GM18499 (cell line): ENCODE data around the gene BMS1.
"Not testable (repeated sequence)": the region's sequence is repeated elsewhere in the genome, so short reads cannot be mapped to it uniquely, and the experiment has no call there.

Experiments
- ATAC-seq: cut with Tn5 transposase; IDR thresholded peaks from one replicate; pipeline ENCODE4 v1.9.1; 2021; ENCODE audit warnings: moderate number of reproducible peaks; ENCODE audit not compliant: insufficient read depth, unreplicated experiment

Gene BMS1

GRCh38 chr10:42782446-42783180 is at the start of gene BMS1:
BMS1 (plus strand) TSS chr10:42782795; CDS start chr10:42784395, 1,600 bp downstream.
- ATAC-seq = peak; percentile 86

GRCh38 chr10:42734536-42734935 is 48.1 kb upstream of the BMS1 start:
- no peak for ATAC-seq

GRCh38 chr10:42738679-42739078 is 43.9 kb upstream of the BMS1 start:
- no peak for ATAC-seq

DNA sequence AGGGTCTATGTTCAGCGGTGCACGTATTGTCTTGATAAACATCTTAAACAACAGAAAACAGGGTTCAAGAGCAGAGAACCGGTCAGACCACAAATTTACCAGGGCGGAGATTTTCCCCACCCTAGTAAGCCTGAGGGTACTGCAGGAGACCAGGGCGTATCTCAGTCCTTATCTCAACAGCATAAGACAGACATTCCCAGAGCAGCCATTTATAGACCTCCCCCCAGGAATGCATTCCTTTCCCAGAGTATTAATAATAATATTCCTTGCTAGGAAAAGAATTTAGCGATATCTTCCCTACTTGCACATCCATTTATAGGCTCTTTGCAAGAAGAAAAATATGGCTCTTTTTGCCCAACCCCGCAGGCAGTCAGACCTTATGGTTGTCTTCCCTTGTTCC is 41.1 kb upstream of the BMS1 start:
- not testable (repeated sequence) for ATAC-seq

DNA sequence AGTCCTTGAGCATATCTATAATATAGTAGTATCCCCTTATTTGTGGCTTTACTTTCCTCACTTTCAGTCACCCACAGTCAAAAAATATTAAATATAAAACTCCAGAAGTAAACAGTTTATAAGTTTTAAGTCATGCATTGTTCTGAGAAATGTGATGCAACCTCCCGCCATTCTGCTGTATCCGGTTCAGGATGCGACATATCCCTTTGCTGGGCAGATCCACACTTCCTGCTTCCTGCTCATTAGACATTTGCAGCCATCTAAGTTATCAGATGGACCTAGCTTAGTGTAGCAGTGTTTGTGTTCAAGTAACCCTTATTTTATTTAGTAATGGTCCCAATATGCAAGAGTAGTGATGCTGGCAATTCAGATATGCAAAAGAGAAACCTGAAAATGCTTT is 38.9 kb upstream of the BMS1 start:
- ATAC-seq = no peak

DNA sequence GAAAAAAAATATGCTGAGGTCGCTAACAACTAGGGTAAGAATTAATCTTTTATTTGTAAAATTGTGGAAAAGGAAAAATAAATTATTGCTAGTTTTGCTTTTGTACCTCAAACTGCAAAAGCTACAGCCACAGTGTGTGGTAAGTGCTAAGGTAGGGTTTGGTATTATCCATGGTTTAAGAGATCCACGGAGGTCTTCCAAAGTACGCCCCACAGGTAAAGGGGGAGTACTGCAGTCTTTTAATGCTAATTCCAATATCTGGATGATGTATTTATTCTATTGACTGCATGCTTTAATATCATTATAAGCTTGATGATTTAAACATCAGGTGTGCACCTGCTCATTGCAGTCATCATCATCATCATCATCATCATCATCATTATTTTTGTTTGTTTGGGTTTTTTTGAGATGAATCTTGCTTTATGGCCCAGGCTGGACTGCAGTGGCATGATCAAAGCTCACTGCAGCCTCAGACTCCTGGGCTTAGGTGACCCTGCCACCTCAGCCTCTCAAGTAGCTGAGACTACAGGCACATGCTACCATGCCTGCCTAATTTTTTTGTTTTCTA is 38.4 kb upstream of the BMS1 start:
- no peak for ATAC-seq

- ATAC-seq = no peak
These were observed 29.5 kb upstream of the BMS1 start for GRCh38 chr10:42753126-42753506.

- ATAC-seq = no peak
These were observed 29.0 kb upstream of the BMS1 start for GRCh38 chr10:42753507-42754154.

DNA sequence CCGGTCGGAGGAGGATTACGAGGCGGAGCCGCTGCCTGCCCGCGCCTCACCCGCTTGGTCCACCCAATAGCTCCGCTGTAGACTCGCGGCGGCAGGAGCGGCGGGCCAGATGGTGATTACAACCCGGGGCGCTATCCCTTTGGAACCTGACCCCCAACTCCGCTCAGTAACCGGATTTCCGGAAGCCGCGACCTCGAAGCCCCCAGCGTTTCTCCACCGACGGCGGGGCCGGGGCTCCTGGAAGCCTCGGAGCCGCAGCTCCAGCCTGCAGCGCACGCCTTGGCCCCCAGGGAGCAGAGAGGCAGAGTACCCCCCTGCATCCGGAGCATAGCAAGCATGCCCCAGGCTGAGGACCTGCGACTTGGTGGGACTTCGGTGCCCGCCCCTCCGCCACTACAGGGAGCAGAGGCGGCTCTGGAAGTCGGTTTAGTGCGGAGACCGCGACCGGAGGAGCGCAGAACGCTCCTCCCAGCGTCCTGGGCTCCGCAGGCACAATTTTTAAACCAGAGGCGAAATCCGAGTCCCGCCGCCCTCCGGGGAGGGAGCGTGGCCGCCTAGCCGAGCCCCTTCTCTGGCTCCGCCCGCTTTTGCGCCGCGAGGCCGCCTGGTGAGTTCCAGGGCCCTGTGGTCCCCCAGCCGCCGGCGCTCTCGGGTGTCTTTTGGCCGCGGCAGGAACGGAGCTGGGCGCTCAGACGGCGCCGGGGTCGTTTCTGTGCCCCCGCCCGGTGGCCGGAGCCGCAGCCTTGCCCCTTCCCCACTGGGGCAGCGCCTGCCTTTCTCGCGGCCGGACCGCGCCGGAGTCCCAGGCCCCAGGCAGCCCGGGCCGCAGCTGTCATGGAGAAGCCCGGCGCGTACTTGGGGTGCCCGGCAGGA is 28.2 kb upstream of the BMS1 start:
- no peak for ATAC-seq

GRCh38 chr10:42755028-42755451 is 27.6 kb upstream of the BMS1 start:
- no peak for ATAC-seq

GRCh38 chr10:42755556-42756093 is 27.0 kb upstream of the BMS1 start:
- no peak for ATAC-seq

GRCh38 chr10:42767906-42768305 is 14.7 kb upstream of the BMS1 start:
- ATAC-seq = no peak

DNA sequence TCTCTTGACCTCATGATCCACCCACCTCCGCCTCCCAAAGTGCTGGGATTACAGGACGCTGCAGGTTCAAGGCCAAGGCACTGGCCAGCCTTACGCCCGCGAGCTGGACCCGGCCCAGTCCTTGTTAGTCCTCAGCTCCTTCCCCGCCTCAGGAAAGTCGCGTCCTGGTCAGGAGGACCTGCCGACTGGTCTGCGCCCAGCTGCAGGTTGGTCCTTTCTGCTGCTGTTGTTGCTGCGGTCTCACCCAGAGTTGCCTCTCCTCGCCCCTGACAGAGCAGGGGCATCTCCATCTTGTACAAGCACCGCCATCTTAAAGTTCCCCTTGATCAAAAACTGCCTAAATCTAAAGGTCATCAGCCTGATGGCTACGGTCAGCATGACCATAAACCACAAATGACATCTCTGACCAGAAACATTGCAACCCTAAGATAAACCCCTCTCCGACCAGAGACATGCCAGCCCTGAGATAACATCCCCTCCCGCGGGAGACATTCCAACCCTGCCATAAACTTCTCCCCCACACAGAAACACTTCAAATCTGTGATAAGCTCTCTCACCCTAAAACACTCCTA is 13.9 kb upstream of the BMS1 start:
- ATAC-seq = no peak

GRCh38 chr10:42769173-42769572 is 13.4 kb upstream of the BMS1 start:
- ATAC-seq = no peak

- ATAC-seq = no peak
These were observed 12.9 kb upstream of the BMS1 start for GRCh38 chr10:42769673-42770072.

GRCh38 chr10:42776681-42777080 is 5.9 kb upstream of the BMS1 start:
- ATAC-seq = no peak

- ATAC-seq = no peak
These were observed 2.1 kb upstream of the BMS1 start for GRCh38 chr10:42780456-42780855.

DNA sequence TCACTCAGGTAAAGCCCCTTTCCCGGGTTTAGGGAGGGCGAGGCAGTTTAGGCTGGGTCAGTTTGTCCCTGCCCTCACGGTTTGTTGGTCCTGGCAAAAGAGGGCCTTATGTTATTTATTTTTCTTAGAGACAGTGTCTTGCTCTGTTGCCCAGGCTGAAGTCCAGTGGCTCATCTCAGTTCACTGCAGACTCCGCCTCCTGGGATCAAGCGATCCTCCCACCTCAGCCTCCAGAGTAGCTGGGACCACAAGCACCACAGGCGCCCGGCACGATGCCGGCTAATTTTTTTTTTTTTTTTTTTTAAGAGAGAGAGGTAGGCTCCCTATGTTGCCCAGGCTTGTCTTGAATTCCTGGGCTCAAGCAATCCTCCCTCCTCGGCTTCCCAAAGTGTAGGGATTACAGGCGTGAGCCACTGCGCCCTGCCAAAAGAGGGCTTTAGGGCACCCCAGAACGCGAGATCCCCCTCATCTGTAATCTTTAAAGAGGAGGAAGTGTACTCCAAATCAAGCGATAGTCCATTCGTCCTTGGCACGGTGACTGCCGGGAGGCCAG is 626 bp upstream of the BMS1 start:
- ATAC-seq = no peak

GRCh38 chr10:42783181-42783549 is 570 bp downstream of the BMS1 start:
- ATAC-seq = no peak

GRCh38 chr10:42785759-42786158 is 3.2 kb downstream of the BMS1 start:
- ATAC-seq = no peak
